ENCODE measurements around the gene ESRRB.

The ESRRB gene

DNA sequence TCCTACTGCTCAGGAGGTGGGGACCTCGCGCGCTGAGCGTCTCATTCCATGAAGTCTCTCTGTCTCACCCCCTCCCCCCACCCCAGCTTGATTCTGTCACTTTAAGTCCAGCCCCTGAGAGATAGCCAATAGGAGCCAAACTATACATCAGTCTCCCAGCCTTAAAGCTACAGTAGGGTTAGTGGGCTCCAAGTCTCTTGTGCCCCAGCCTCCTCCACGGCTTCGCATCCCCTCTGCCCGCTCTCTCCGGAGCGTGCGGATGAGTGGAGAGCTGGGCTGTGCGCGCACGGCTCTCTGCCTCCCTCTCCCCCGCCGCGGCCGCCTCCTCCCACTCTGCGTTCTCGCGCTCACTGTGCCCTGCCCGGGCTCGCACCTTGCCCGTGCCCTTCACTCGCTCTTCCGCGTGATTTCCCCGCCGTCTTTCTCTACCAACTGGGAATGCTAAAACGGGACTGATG, at the start of gene ESRRB:
Gene ESRRB (plus strand): TSS at position 191 of the 458 bp plus-strand sequence. CDS start 265 bp downstream, at position 456.
- DNase-seq (ENCODE audit: low read depth in 1 of 2, low spot score in 1 of 2), result peak; percentile 74 to 75
- no peak for TF ChIP-seq JUND (IDR thresholded peaks at IDR 0.05; ENCODE audit: low read depth)
- in situ Hi-C loops (cut with HindIII; ENCODE audit: low pct_unique_long_range_greater_than_20kb, low sequenced_read_pairs), result no loop called here

- TF ChIP-seq JUND (IDR thresholded peaks at IDR 0.05; ENCODE audit: low read depth), result no peak
- DNase-seq (ENCODE audit: low read depth in 1 of 2, low spot score in 1 of 2), result no peak
- in situ Hi-C loops (cut with HindIII; ENCODE audit: low pct_unique_long_range_greater_than_20kb, low sequenced_read_pairs), result no loop called here
These were observed 48.8 kb upstream of the ESRRB start for GRCh38 chr14:76326918-76327689.

DNA sequence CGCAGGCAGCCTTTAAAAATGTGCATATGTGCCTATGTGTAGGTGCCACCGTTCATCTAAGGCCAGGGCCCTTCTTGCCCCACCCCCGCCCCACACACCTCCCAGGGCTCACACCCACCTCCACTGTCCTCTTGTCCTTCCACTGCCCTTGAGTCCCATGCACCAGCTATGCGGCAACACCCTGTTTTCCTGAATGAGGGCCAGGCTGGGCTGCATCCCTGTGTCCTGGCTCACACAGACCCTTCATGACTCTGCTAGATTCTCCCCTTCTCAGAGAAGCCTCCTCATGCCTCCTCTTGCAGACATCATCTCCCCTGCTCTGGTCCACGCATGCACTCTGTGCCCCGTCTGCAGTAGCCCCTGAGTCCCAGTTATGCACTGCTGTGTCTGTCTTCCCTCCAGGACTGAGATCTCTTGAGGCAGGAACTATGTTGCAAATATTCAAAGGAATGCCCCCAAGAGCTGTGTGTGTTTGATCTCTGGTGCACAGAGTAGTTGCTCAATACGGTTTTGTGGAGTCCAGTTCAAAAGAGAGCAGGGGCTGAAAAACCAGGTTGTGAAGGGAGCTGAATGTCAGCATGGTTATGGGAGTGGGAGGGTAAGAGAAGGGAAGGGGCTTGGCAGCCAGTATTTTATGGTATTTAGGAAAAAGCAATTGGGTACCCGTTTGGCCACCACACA, 47.3 kb upstream of the ESRRB start:
- in situ Hi-C loops (cut with HindIII; ENCODE audit: low pct_unique_long_range_greater_than_20kb, low sequenced_read_pairs), result no loop called here
- no peak for TF ChIP-seq JUND (IDR thresholded peaks at IDR 0.05; ENCODE audit: low read depth)
- DNase-seq (ENCODE audit: low read depth in 1 of 2, low spot score in 1 of 2), result no peak

DNA sequence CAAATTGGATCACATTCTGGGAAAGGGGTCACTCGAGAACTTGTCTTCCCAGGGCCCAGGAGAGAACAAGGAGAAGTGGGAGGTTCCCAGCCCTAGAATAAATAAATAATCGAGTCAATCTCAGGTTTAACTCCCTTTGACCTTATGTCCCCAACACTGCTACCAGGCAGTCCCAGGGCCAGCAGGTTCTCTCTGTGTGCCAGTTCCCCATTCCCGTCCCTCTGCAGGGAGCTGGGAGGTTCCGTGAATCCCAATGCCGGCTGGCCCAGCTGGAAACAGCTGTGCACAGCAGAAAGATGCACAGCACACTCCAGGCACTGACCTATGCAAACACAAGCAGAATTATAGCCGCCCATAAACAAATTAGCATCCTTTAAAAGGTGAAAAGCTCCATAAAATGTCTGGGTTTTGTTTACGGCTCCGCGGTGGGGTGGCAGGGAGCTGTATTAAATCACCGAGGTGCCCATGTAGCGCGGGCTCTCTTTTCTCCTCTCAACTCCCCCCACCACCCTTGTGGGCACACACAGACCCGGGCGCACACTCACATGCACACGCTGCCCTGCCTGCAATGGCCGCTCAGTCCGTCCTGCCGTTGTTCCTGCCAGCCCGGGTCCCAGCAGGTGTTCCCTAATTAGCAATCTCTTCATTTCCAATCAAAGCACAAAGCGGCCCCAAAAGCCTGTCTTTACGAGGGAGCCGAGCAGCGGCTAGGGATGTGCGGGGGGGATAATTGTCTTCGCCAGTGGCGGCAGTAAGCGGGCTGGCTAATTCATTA, 46.6 kb upstream of the ESRRB start:
- TF ChIP-seq JUND (IDR thresholded peaks at IDR 0.05; ENCODE audit: low read depth), result no peak
- in situ Hi-C loops (cut with HindIII; ENCODE audit: low pct_unique_long_range_greater_than_20kb, low sequenced_read_pairs), result no loop called here
- DNase-seq (ENCODE audit: low read depth in 1 of 2, low spot score in 1 of 2), result no peak

DNA sequence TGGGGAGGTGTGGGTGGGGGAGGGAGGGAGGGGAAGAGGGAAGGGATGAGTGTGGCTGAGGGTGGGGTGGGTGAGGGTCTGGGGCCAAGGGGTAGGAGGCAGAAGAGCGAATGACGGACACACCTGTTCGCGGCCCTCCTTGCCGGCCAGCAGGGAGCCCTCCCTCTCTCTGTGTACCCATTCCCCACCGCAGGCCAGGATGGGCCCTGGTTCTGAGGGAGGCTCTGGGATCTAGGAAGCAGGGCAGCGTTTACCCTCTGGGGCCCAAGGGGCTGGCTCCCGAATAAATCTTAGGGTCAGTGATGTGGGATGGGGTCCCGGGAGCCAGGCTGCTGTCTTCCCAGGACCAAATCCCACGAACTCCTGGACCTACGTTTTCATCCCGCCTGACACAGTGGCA, 46.0 kb upstream of the ESRRB start:
- TF ChIP-seq JUND (IDR thresholded peaks at IDR 0.05; ENCODE audit: low read depth), result no peak
- DNase-seq (ENCODE audit: low read depth in 1 of 2, low spot score in 1 of 2), result no peak
- in situ Hi-C loops (cut with HindIII; ENCODE audit: low pct_unique_long_range_greater_than_20kb, low sequenced_read_pairs), result no loop called here

- in situ Hi-C loops (cut with HindIII; ENCODE audit: low pct_unique_long_range_greater_than_20kb, low sequenced_read_pairs), result no loop called here
- DNase-seq (ENCODE audit: low read depth in 1 of 2, low spot score in 1 of 2), result no peak
These were observed 45.3 kb upstream of the ESRRB start for GRCh38 chr14:76330411-76331327.

GRCh38 chr14:76331328-76332011, 44.5 kb upstream of the ESRRB start:
- no peak for DNase-seq (ENCODE audit: low read depth in 1 of 2, low spot score in 1 of 2)

More at GRCh38 chr14:76330411-76331327, 45.3 kb upstream of the ESRRB start:
- no peak for TF ChIP-seq JUND (IDR thresholded peaks at IDR 0.05; ENCODE audit: low read depth)

DNA sequence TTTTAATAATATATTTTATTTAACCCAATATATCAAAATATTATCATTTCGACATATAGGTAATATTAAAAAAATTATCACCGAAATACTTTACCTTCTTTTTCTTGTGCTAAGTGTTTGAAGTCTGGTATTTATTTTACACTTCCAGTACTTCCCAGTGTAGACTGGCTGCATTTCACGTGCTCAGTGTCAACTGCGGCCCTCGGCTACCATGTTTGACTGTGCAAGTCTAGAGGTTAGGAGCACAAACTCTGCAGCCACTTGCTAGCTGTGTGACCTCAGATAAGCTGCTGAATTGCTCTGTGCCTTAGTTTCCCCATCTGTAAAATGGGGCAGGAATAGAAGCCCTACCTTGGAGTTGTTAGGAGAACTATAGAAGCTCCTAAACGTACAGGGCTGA, 42.3 kb upstream of the ESRRB start:
- in situ Hi-C loops (cut with HindIII; ENCODE audit: low pct_unique_long_range_greater_than_20kb, low sequenced_read_pairs), result no loop called here
- no peak for DNase-seq (ENCODE audit: low read depth in 1 of 2, low spot score in 1 of 2)
- no peak for TF ChIP-seq JUND (IDR thresholded peaks at IDR 0.05; ENCODE audit: low read depth)

More at GRCh38 chr14:76331328-76332011, 44.5 kb upstream of the ESRRB start:
- in situ Hi-C loops (cut with HindIII; ENCODE audit: low pct_unique_long_range_greater_than_20kb, low sequenced_read_pairs), result no loop called here
- no peak for TF ChIP-seq JUND (IDR thresholded peaks at IDR 0.05; ENCODE audit: low read depth)

GRCh38 chr14:76334316-76334715, 41.6 kb upstream of the ESRRB start:
- in situ Hi-C loops (cut with HindIII; ENCODE audit: low pct_unique_long_range_greater_than_20kb, low sequenced_read_pairs), result no loop called here
- DNase-seq (ENCODE audit: low read depth in 1 of 2, low spot score in 1 of 2), result no peak
- TF ChIP-seq JUND (IDR thresholded peaks at IDR 0.05; ENCODE audit: low read depth), result no peak

DNA sequence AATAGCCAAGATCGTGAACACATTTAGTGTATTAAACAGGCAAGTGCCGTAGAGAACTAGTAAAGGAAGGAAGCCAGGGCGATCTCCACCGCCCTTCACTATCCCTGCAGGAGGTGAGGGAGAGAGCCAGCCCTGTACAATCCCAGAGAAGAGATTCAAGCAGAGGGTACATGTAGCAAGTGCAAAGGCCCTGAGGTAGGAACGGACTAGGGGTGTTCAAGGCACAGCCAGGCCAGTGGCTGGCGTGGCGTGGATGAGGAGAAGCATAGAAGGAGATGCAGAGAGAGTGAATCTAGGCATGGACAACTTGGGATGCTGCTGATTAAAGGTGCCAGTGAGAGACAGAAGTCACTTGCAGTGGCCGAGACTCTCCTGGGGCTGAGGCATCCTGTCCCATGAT, 39.1 kb upstream of the ESRRB start:
- TF ChIP-seq JUND (IDR thresholded peaks at IDR 0.05; ENCODE audit: low read depth), result no peak
- no peak for DNase-seq (ENCODE audit: low read depth in 1 of 2, low spot score in 1 of 2)
- in situ Hi-C loops (cut with HindIII; ENCODE audit: low pct_unique_long_range_greater_than_20kb, low sequenced_read_pairs), result no loop called here
